Activated CD4-positive, CD25-positive, alpha-beta regulatory T cell treated with anti-CD3 and anti-CD28 coated beads, Interleukin-2, amount 50 U/mL, for 24 hours (primary cell): ENCODE measurements around the gene PDIA2.
"Not testable (repeated sequence)": the region's sequence is repeated elsewhere in the genome, so short reads cannot be mapped to it uniquely, and the experiment has no call there.

Source experiments
- ATAC-seq, 2 donors: fragments of 150-1000 bp; cut with Tn5 transposase; one replicate each; pipeline ENCODE4 v1.10.0; 2021; ENCODE audit warnings: mild to moderate bottlenecking in 1 of 2, moderate library complexity in 1 of 2

PDIA2 gene

DNA sequence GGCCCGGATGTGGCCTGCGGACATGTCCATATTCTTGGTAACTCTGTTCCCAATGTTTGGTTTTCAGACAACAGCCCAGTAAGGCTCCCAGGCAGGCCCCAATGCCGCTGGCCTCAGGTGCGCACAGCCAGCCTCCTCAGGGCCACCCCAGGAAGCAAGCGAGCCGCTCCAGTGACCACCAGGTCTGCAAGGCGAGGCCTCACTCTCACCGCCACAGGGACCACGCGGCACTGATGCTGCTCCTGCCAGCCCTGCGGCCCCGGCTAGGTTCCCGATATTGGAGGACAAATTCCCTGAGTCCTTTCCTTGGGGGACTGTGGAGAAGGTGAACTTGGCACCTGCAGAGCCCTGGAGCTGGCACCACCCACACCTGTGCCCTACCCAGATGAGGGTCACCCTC, 19.0 kb downstream of the PDIA2 start:
- ATAC-seq = no peak

DNA sequence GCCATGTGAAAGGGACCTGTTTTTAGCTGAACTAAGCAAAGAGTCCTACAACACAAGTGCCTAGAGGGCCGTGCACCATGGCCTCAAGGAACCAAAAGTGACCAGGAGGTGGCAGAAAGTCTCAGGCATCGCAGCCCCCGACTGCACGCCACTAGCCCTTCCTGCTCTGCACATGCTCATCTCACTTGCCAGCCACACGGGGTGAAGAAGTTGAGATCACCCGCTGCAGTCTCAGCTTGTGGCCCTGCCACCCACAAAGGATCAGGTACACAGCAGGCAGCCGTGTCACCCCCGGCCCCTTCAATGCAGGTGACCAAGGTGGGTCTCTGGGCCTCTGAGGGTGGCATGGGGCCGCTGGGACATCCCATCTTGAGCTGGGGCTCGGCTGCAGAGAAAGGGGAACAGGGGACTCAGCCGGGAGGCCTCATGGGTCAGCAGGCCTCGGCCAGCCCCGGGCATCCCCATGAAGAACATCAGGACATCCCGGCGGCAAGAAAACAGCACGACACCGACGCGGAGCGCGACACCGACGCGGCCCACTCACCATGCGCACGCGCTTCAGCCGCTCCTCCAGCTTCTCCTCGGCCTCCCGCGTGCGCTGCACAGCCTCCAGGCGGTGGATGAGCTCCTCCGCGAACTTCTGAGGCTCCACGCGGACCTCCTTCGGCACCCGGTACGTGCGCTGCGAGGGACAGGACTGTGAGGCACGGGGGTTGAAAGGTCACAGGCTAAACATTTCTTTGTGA, 21.0 kb downstream of the PDIA2 start:
- ATAC-seq = peak in 1 of 2 donors; percentile 30

DNA sequence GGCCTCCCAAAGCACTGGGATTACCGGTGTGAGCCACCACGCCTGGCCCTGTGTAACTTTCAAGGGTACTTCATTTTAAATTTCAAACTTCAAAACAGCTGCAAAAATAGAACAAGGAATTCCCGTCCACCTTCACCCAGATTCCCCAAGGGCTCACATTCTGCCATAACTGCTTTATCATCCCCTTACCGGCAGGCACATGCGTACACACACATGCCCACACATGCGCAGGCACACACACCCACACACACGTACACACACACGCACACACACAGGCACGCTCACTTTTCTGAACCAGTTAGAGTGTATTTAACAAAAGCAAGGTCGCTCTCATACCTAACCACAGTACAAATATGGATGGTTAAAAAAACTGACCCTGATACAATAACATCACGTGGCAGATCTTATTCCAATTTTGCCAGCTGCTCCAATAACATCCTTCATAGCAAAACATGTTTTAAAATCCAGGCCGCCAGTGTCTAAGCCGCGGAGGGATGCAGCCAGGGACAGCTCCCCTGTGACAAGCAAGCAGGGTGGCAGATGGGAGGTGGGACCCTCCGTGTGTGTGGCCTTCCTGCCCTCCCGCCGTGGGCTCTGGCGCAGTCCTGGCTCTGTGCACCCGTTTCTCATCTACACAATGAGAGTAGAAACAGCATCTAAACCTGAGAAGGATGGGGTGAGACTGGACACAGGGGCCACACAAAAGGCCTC, 23.1 kb downstream of the PDIA2 start:
- ATAC-seq = no peak

GRCh38 chr16:306911-307370, 24.0 kb downstream of the PDIA2 start:
- no peak for ATAC-seq

- no peak for ATAC-seq
Observed at GRCh38 chr16:307691-308312, 24.8 kb downstream of the PDIA2 start.

GRCh38 chr16:309476-309875, 26.5 kb downstream of the PDIA2 start:
- ATAC-seq = no peak

- no peak for ATAC-seq
Observed at GRCh38 chr16:311725-312124, 28.8 kb downstream of the PDIA2 start.

DNA sequence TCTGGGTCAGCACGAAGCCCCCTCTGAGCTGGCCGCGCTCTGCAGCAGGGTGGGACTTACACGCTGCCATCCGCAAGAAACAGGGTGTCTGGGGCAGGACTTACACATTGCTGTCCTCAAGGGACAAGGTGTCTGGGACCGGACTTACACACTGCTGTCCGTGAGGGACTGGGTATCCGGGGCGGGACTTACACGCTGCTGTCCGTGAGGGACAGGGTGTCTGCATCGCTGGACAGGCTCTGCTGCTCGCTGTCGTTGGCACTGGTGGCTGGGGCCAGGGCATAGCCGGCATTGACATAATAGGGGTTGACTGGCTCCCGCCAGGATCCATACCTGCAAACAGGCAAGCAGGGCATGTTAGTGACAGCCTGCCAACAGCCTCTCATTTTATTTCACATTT, 31.4 kb downstream of the PDIA2 start:
- ATAC-seq = no peak

DNA sequence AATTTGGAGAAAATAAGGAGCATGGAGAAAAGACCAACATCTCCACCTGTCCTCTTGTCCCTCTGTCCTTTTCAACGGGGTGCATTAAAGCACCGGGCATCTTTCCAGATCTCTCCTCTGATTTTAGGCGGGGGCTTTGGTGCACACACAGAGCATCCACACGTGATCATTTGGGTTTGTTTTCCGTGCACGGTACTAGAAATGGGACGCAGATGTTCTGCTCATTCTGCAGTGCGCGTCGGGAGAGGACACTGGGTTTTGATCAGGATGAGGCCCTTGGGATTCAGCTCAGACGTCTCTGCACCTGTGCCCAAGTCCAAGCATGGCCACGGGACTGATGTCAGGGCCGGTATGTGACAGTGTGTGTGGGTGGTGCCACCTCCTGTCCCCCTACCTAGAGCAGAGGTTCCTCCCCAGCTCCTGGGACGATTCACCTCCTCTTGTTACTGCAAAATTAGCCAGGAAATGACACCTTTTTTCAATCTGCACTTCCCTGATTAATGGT, 31.9 kb downstream of the PDIA2 start:
- ATAC-seq = no peak

DNA sequence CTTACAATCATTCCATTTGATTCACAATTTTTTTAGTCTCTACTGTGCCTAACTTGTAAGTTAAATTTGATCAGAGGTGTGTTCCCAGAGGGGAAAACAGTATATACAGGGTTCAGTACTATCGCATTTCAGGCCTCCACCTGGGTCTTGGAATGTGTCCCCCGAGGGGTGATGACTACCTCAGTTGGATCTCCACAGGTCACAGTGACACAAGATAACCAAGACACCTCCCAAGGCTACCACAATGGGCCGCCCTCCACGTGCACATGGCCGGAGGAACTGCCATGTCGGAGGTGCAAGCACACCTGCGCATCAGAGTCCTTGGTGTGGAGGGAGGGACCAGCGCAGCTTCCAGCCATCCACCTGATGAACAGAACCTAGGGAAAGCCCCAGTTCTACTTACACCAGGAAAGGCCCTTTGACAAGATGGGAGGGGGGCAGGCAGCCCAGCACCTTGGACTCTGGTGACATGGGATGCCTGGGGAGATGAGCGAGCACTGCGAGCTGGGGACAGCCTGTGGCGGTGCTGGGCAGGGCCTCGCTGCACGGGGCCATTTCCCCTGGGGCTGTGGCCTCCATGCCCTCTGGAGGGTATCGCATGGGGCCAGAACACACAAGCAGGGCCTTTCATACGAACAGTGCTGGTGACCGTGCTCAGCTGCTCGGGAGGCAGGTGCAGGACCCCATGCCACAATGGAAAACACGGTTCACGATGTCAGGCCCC, 33.9 kb downstream of the PDIA2 start:
- ATAC-seq = no peak

- no peak for ATAC-seq
Observed at GRCh38 chr16:317583-317982, 34.6 kb downstream of the PDIA2 start.

DNA sequence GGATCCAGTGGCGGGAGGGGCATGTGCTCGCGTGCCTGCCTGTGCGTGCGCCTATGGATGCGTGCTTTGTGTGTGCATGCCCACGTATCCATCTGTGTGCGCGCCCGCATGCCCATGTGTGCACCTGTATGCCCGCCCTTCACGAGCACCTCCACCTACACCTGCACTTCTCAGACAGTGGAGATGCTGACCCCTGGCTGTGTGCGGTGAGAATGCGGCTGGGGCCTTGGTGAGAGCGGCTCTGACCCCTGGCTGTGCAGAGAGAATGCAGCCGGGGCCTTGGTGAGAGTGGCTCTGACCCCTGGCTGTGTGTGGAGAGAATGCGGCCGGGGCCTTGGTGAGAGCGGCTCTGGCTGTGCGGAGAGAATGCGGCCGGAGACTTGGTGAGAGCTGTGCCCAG, 35.7 kb downstream of the PDIA2 start:
- no peak for ATAC-seq

DNA sequence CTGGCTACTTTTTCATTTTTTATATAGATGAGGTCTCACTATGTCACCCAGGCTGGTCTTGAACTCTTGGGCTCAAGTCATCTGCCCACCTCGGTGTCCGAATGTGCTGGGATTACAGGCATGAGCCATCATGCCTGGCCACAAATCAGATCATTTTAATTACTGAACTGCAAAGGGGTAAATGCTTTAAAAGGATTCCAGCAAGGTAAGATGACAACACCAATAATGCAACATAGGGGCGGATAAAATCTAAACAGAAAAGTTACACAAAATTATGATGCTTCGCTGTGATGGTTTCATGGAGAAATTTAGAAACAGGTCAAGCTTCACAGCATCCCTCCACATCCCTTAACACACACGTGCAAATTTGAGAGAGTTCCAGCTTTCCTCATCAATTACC, 37.2 kb downstream of the PDIA2 start:
- no peak for ATAC-seq

DNA sequence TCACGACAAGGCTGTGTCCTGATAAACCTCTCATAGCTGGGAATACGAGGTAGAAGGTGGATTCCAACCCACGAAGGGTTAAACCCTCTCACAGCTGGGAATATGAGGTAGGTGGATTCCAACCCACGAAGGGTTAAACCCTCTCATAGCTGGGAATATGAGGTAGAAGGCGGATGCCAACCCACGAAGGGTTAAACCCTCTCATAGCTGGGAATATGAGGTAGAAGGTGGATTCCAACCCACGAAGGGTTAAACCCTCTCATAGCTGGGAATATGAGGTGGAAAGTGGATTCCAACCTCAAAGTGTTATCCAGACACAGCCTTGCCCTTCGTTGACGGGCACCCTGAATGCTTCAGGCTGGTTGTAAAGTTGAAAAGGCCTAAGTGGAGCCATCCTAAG, 38.6 kb downstream of the PDIA2 start:
- no peak for ATAC-seq

DNA sequence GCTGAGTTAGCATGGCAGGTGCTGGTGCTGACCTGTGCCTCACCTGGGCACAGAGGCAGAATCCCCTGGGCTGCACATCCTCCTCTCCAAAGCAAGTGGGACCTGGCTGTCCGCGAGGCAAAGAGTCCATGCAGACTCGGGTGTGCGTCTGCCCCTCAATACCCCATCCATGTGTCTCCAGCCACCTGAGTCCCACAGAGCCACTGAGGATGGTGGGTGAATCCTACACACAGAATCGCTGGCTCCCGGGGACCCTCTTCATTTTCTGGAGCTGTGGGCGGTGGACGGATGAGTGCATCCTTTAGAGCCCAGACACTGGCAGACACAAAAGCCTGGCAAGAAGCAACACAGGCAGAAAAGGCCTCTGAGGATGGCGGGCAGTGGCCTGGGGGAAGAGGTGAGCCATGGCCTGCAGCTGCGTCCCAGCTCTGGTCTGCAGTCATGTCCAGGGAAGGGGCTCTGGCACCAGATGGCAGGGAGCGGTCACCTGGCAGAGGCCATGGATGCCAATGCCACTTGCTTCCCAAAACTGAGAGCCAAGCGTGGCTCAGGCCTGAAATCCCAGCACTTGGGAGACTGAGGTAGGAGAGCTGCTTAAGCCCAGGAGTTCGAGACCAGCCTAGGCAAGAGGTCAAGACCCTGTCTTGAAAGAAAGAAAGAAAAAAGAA, 39.6 kb downstream of the PDIA2 start:
- no peak for ATAC-seq

GRCh38 chr16:324201-324450, 41.2 kb downstream of the PDIA2 start:
- no peak for ATAC-seq

GRCh38 chr16:324451-325334, 41.7 kb downstream of the PDIA2 start:
- ATAC-seq = peak; percentile 52 to 60

DNA sequence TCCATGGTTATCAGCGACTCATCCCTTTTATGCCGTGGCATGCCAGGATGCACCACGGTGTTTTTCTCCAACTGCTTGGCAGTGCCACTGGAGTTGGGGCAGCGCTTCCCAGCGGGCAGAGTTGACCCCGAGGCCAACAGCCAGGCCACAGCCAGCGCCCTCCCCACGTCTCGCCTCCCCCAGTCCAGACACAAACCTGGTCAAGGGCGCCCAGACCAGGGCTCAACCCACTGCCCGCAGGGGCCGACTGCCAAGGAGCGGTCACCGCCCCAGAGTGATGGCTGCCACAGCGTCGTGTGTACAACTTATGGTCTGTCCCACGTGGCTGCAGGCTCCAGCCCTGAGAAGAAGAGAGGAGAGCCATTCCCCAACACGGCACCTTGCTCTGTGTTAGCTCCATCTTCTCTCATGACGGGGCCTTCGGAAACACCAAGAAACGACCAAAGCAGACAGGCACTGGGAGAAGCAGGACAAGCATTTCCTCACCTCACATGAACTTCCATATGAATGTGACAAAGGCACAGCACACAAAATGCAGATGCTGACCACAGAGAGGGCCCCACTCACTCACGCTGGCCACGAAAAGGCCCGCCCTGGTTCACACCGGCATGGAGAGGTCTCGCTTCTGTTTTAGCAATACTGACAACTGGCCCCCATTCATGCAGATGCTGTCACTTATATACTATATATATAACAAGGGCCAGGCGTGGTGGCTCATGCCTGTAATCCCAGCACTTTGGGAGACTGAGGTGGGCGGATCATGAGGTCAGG, 42.6 kb downstream of the PDIA2 start:
- no peak for ATAC-seq

- ATAC-seq = no peak
Observed at GRCh38 chr16:330741-331140, 47.8 kb downstream of the PDIA2 start.

DNA sequence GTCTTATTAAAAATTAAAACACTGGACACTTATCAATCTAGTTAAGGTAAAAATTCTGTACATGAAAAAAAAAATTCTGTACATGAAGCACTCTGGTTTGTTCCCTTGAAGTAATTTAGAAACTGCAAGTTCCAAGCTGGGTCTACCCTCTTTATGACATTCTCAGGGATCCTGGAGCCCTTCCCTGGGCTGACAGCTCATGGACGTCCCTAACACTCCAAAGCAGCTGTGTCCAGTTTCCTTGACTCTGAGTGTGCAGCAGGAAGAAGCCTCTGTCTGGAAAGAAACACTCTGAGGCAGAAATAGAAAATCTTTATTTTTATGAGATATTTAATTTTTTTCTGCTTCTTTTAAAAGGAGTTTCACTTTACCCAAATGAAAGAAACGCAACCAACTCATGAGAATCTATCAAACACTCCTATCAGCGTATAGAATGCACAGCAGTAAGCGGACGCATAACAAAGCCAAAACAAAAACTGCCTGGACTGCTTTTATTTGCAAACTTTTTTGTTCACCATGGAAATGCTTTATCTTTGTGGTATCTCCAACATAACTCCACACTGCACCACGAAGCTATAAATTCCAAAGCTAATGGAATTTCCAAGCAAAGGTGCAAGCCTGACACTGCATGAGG, 48.3 kb downstream of the PDIA2 start:
- not testable (repeated sequence) for ATAC-seq
